GM23338 (cell line): ENCODE results near the gene ETV6.

Experiments
- CTCF ChIP-seq, 2 experiments: fragments of 200-600 bp in 1 of 2; sonication (generic) in 1 of 2; conservative IDR thresholded peaks; 2 replicates each; pipeline versions ENCODE4 v1.5.1 to v1.6.1; 2016 to 2017; ENCODE audit warnings: antibody characterized with exemption in 2 of 2, low read depth in 2 of 2, mild to moderate bottlenecking in 2 of 2, moderate library complexity in 1 of 2
- EZH2phosphoT487 ChIP-seq: fragments of 200-600 bp; sonication (generic); IDR thresholded peaks from one replicate; pipeline ENCODE4 v1.8.1; 2018; ENCODE audit warnings: antibody characterized with exemption; ENCODE audit not compliant: unreplicated experiment

DNA sequence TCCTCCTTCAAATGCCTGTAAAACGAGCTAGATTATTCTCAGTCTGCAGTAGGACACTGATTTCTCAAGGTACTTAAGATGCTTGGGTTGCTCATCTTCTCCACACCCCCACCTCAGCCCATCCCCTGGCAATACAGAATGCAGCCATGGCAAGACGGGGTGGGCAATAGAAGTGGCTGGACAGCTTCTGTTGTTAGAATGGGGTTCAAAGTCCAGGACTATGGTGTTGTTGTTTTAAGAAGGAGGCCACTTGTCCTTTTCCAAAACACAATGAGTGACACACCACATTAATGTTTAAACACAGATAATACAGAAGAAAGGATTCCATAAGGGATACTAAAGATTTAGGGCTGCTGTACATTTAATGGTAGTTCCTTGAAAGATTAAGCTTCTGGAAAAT, 232.4 kb downstream of the ETV6 start:
- no peak for TF ChIP-seq CTCF (conservative IDR thresholded peaks at IDR 0.05; ENCODE audit: low read depth in 2 of 2)
- TF ChIP-seq EZH2phosphoT487: no peak
